T47D (cell line): Measurements from ENCODE around the gene CCDC86.
A peak's percentile ranks its signal among the peaks of the same experiment; 100 is the strongest.
"Not testable (repeated sequence)": the region's sequence is repeated elsewhere in the genome, so short reads cannot be mapped to it uniquely, and the experiment has no call there.

Experiments
- DNase-seq, 2 experiments: peaks; one replicate each; pipeline versions ENCODE4 v3.0.0 to v3.0.0-alpha.2; 2011 to 2012; ENCODE audit warnings: low read depth in 1 of 2, low spot score in 1 of 2
- JUND ChIP-seq: IDR thresholded peaks from 2 replicates; pipeline ENCODE4 v1.6.1; 2012; ENCODE audit warnings: low read depth
- in situ Hi-C: cut with HindIII; loops from 2 replicates; pipeline ENCODE4 v1.10.0; 2016; ENCODE audit warnings: low sequenced_read_pairs, low pct_unique_long_range_greater_than_20kb

The CCDC86 gene

DNA sequence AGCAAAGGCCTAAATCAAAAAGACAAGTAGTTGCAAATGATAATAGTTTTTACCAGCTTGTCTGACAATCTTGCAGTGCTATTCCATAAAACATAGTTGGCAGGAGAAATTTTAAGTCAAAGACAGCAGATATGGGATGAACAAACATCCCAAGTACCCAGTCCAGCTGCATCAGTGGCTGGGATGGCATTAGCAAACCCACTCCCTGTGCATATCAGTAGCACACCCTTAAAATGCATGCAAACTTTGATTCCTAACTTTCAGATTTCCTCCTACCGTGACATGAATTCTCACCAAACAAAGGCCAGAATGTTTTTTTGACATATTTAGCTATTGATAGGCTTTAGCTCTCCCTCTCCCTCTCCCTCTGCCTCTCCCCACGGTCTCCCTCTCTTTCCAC, 27.8 kb upstream of the CCDC86 start:
- in situ Hi-C loops, result no loop called here
- no peak for TF ChIP-seq JUND
- DNase-seq, result no peak

DNA sequence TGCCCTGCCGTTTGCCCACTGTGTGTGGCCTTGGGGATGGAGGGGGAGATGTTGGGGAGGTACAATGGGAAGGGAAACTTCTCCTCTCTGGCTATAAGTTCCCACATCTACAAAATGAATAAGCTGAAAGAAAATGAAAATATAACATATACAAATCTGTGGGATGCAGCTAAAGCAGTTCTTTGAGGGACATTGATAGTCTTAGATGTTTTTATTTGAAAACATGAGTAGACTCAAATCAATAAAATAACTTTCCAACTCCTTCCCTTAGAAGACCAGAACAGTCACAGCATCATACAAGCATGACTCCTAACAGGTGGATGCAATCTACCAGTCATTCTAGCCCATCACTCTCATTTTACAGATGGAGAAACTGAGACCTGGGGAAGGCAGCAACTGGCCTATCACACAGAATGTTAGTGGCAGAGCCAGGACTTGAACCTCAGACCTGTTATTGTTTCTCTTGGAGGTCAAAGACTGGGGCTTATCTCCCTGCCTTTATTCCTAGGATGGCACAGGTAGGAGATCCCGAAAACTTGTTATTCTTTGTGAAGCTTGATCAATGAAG, 25.2 kb upstream of the CCDC86 start:
- DNase-seq, result no peak
- in situ Hi-C loops, result no loop called here
- TF ChIP-seq JUND, result no peak

DNA sequence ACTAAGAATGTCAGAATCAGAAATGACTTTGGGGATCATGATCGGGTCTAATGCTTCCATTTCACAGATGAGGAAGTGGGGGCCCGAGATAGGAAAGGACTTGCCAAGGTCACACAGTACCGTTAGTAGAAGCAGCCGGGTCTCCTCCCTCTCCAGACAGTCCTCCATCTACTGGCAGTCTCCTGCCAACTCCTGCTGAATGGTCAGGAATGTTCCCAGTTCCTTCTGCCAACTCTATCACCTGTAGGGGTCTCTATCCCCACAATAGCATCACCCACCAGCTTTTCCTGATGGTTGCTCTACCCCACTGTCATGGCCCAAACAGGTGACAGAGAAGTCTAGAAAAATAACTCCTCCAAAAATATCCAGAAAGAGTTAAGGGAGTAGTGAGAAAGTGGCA, 23.9 kb upstream of the CCDC86 start:
- no peak for DNase-seq
- TF ChIP-seq JUND, result no peak
- in situ Hi-C loops, result no loop called here

DNA sequence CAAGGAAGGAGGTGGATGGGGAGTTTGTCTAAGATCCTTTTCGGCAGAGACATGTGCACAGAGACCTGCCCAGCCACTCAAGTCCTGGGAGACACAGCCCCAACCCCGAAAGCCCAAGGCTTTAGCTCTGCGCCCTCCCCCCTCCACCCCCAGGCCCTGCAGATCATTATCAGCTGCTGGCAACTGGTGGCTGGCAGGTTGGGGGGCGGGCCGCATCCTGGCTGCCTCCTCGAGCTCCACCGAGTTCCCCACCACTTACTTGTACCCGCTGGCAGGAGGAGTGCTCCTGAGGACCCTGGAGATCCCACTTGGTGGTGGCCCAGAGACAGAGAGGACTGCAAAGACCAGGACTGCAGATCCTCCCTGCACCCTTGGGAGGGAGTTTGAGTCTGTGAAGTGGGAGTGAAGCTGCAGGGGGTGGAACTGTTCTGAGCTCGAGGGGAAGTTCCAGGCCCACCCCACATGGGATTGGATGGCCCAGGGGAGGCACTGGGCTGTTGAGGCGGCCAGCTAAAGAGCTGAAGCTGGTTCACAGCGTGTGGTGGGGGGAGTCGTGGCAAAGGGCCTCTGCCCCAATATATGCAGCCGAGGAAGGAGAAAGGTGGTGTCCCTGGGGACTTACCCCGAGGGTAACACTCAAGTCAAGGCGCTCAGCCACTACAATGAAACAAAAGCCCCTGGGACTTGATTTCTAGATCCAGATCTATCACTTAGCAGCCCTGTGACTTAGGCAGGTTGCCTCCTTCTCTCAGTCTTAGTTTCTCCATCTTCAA, 19.9 kb upstream of the CCDC86 start:
- in situ Hi-C loops, result no loop called here
- TF ChIP-seq JUND, result no peak
- DNase-seq, result no peak

DNA sequence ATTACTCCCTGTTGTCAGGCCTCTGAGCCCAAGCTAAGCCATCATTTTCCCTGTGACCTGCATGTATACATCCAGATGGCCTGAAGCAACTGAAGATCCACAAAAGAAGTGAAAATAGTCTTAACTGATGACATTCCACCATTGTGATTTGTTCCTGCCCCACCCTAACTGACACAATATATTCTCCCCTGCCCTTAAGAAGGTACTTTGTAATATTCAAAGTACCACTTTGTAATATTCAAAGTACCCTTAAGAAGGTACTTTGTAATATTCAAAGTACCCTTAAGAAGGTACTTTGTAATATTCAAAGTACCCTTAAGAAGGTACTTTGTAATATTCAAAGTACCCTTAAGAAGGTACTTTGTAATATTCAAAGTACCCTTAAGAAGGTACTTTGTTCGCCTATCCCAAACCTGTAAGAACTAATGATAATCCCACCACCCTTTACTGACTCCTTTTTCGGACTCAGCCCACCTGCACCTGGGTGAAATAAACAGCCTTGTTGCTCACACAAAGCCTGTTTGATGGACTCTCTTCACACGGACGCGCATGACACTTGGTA, 18.1 kb upstream of the CCDC86 start:
- in situ Hi-C loops, DNase-seq: not testable (repeated sequence)

DNA sequence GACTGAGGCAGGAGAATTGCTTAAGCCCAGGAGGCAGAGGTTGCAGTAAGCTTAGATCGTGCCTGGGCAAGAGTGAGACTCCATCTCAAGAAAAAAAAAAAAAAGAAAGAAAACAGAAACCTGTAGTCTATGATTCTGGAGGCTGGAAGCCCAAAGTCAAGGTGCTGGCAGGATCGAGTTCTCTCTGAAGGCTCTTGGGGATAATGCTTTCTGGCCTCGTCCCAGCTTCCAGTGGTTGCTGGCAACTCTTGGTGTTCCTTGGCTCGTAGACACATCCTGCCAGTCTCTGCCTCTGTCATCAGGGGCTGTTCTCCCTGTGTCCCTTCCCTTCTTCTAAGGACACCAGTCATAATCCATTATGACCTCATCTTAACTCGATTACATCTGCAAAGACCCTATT, 16.8 kb upstream of the CCDC86 start:
- DNase-seq, result peak in 1 of 2 experiments; percentile 52
- in situ Hi-C loops, result no loop called here
- TF ChIP-seq JUND, result no peak

DNA sequence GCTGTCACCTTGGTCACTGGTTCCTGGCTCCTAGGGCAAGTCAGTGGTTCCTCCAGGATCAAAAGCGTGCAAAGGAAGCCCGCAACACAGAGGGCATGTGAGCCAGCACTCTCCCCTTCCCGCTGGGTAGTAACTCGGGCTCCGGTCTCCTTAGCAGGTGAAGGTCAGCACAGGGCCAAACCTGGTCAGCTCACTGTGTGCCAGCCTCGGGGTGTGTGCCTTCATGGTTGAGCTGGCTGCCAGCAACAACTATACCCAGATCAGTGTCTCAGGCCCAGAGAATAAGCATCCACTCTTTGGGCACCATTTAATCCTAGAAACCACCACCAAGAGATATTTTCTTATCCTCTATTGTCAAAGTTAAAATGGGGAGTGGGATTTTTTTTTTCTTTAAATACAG, 16.1 kb upstream of the CCDC86 start:
- no peak for TF ChIP-seq JUND
- peak in 1 of 2 experiments; percentile 62 for DNase-seq
- in situ Hi-C loops, result no loop called here

DNA sequence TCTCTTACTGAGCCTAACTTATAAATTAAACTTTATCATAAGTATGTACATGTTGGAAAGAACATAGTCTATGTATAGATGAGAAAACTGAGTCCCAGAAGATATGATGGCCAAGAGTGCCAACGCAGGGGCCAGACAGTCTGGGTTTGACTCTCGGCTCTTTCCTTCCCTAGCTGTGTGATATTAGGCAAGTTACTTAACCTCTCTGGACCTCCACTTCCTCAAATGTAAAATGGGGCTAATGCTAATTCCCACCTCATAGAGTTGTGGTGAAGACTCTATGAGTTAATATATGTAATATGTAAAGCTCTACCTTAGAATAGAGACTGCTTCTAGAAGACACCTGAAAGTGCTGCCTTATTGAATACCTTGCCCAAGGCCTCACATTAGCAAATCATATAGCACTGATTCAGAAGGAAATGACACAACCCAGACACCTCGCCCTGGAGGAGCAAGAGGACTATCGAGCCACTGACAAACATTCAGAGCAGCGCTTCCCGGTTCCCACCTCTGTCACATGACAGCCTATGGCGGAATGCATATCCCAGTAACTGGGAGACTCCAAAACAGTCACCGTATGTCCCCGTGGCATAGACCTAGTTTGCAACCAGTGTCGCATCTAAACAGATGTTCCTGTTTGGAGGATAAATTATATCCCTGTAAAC, 11.3 kb upstream of the CCDC86 start:
- in situ Hi-C loops, result no loop called here
- no peak for TF ChIP-seq JUND
- no peak for DNase-seq

DNA sequence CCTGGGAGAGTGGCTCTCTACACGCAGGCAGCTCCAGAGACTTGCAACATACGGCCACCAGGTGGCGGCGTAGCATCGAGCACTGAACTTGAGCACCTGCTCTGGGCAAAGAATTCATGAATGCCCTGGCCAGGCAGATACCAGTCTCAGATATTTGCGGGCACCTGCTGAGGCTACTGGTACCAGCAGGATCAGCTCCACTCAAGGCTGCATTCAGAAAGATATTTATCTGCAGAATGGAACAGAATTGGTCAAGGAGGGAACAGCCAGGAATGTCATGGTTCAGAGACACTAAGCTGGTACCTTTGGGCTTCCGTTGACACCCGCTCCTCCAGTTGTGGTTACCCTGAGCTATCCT, 10.8 kb upstream of the CCDC86 start:
- no peak for TF ChIP-seq JUND
- peak; percentile 84 to 92 for DNase-seq

DNA sequence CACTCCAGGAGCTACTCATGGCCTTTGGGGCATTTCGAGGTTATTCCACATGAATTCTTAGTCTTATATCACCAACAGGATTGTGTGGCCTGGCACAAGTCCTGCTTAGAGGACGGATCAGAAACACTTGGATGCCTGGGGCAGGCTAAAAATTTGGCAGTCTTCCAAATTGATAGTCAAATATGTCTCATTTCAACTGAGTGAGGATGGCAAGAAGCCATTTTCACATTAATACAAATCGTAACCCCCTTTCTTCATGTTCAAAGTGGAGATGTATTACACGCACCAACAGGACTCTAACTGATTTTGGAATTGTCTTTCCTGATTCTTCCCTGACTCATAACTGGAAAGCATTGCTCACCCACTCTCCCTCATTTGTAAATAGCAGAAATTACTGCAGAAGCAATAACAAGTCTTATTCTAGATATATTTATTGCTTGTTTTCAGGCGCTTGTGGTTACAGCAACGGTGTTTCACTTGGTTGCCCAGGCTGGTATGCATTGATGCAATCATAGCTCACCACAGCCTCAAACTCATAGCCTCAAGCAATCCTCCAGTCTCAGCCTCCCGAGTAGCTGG, 10.3 kb upstream of the CCDC86 start:
- TF ChIP-seq JUND, result no peak
- DNase-seq, result peak in 1 of 2 experiments; percentile 63
- in situ Hi-C loops, result no loop called here

More for the DNA sequence above, 10.8 kb upstream of the CCDC86 start:
- in situ Hi-C loops, result no loop called here

DNA sequence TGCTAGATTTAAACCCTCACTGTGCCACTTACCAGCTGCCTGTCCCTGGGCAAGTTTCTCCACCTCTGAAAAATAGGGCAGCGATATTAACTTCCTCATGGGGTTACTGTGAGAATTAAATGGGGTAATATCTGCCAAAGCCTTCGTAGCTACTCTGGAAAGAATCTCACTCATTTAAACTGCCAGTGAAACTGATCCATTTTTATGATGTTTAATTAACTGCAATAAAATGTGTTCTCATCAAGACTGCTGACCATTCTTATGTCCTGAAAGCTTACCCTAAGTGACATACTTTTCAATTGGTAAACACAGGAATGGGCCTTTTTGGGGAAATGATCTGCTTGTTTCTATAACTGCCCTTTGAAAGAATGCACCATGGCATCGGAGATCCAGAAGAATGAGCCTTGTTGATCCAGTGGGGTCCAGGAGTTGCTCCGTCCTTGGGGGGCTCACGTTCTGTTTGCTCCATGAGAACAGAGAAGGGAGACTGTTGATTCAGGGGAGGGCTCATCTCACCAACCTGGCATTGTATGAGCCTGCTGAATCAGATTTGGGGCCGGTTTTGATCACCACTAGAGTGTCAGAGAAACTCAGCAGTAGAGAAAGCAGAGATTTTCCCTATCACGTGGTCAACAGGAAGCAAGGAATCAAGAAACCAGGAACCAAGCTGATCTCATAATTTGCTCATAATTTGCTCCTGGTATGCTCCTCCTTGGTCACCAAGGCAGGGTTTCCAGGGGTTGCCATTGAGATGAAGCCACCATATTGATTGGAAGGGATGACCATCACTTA, 7.0 kb upstream of the CCDC86 start:
- in situ Hi-C loops, result no loop called here
- TF ChIP-seq JUND, result no peak
- DNase-seq, result no peak

DNA sequence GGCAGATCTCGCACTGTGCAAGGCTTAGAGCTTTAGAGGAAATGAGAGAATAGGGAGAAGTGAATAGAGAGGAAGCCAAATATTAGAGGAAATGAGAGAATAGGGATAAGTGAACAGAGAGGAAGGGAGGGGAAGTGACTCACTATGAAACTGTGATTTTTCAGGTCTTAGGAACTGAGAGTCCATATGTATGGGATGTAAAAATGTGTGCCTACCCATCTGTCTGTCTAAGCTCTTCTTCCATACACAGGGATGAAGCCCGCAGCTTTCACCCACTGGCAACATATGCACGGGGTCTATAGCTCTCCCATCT, 6.4 kb upstream of the CCDC86 start:
- no peak for TF ChIP-seq JUND
- in situ Hi-C loops, result no loop called here
- no peak for DNase-seq
